ENCODE measurements around the gene MUC22. TPM values are rescaled to one million over a fixed set of nuclear protein-coding genes. Genes with fewer than 3 reads are reported as not detected.

MUC22 gene
- total RNA-seq, 1 experiment from 2014 or later: not detected

GRCh38 chr6:31037682-31038081 lies 27.4 kb downstream of the MUC22 start (continued):
- no peak for TF ChIP-seq ZNF281 (CRISPR knock-in tag; IDR thresholded peaks at IDR 0.05)

GRCh38 chr6:31038559-31038958 lies 28.3 kb downstream of the MUC22 start:
- TF ChIP-seq FOXP4 (CRISPR knock-in tag; IDR thresholded peaks at IDR 0.05) (no peak), SOX15 (CRISPR knock-in tag; IDR thresholded peaks at IDR 0.05) (no peak), OVOL2 (CRISPR knock-in tag; IDR thresholded peaks at IDR 0.05; ENCODE audit: borderline replicate concordance) (no peak), USF1 (CRISPR knock-in tag; IDR thresholded peaks at IDR 0.05) (no peak), ARID4B (CRISPR knock-in tag; IDR thresholded peaks at IDR 0.05; ENCODE audit: borderline replicate concordance) (no peak), ZNF263 (CRISPR knock-in tag; IDR thresholded peaks at IDR 0.05; ENCODE audit: low read depth) (no peak), ZNF671 (CRISPR knock-in tag; IDR thresholded peaks at IDR 0.05) (no peak), ATF6 (CRISPR knock-in tag; IDR thresholded peaks at IDR 0.05) (no peak), ZBTB43 (CRISPR knock-in tag; IDR thresholded peaks at IDR 0.05) (no peak), ZNF425 (CRISPR knock-in tag; conservative IDR thresholded peaks at IDR 0.05) (no peak), SP1 (CRISPR knock-in tag; conservative IDR thresholded peaks at IDR 0.05) (no peak), ZMAT4 (CRISPR knock-in tag; IDR thresholded peaks at IDR 0.05) (no peak), NFYB (CRISPR knock-in tag; conservative IDR thresholded peaks at IDR 0.05; ENCODE audit: low read depth) (no peak), ETV6 (CRISPR knock-in tag; IDR thresholded peaks at IDR 0.05) (no peak), FOXK1 (CRISPR knock-in tag; IDR thresholded peaks at IDR 0.05) (no peak), TCF7 (CRISPR knock-in tag; IDR thresholded peaks at IDR 0.05; ENCODE audit: low read depth) (no peak)
- Mint-ChIP-seq H3K27ac (no peak overlapping the region), H3K4me1 (no peaks in the 10 kb centered on the region; the same call in 1 of the 2 replicates), H3K4me3 (no peak overlapping the region), H3K36me3 (no peaks in the 10 kb centered on the region), H3K9me3 (peaks cover 4% of the 10 kb centered on the region; the same call in 1 of the 2 replicates), H3K27me3 (ENCODE audit: low read depth) (no peaks in the 10 kb centered on the region; the same call in 1 of the 2 replicates)
- POLR2A ChIA-PET: interaction anchor here (0.6 kb wide), 1 partner anchor 215 kb away, joined by 4 read pairs; no protein-coding TSS in a partner anchor
- CTCF ChIA-PET: interaction anchor here (0.7 to 1.8 kb wide), 3 partner anchors 41 to 123 kb away, joined by 4 to 5 read pairs (median 4); no protein-coding TSS in a partner anchor
- ATAC-seq (no peak), DNase-seq (ENCODE audit: low spot score) (no peak)
